HG03571 (cell line): ENCODE measurements around the gene UBL4B.
"Not testable (repeated sequence)": the region's sequence is repeated elsewhere in the genome, so short reads cannot be mapped to it uniquely, and the experiment has no call there.

ENCODE experiments used
- ATAC-seq: cut with Tn5 transposase; IDR thresholded peaks from one replicate; pipeline ENCODE4 v1.9.1; 2021; ENCODE audit not compliant: unreplicated experiment

The UBL4B gene

GRCh38 chr1:110112143-110112542 lies at the start of gene UBL4B:
Gene UBL4B (plus strand): TSS chr1:110112443. CDS start chr1:110112535, 92 bp downstream.
- no peak for ATAC-seq

- no peak for ATAC-seq
Observed at GRCh38 chr1:110062612-110063011, 49.6 kb upstream of the UBL4B start.

GRCh38 chr1:110063781-110064180 lies 48.5 kb upstream of the UBL4B start:
- no peak for ATAC-seq

GRCh38 chr1:110064576-110065337 lies 47.5 kb upstream of the UBL4B start:
- no peak for ATAC-seq

- ATAC-seq: no peak
Observed at GRCh38 chr1:110065841-110066240, 46.4 kb upstream of the UBL4B start.

GRCh38 chr1:110067479-110067892 lies 44.8 kb upstream of the UBL4B start:
- no peak for ATAC-seq

- no peak for ATAC-seq
Observed at GRCh38 chr1:110067893-110068645, 44.2 kb upstream of the UBL4B start.

GRCh38 chr1:110068646-110069403 lies 43.4 kb upstream of the UBL4B start:
- no peak for ATAC-seq

GRCh38 chr1:110069404-110070281 lies 42.6 kb upstream of the UBL4B start:
- ATAC-seq: no peak

DNA sequence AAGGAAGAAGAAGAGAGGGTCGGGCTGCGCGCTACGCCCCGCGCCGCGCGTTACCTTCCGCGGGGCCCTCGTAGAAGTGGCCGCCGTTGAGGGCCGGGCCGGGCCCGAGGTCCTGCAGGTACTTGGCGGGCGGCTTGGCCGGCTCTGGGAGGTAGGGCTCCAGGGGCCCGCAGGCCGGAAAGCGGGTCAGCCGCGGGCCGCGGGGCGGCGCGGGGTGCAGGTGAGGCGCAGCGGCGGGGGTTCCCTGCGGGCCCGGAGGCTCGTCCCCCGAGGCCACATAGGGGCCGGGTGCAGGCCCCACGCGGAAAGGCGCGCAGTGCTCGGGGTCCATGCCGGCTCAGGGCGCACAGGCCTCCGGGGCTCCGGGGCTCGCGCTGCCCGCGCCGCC lies 42.0 kb upstream of the UBL4B start:
- ATAC-seq: no peak

DNA sequence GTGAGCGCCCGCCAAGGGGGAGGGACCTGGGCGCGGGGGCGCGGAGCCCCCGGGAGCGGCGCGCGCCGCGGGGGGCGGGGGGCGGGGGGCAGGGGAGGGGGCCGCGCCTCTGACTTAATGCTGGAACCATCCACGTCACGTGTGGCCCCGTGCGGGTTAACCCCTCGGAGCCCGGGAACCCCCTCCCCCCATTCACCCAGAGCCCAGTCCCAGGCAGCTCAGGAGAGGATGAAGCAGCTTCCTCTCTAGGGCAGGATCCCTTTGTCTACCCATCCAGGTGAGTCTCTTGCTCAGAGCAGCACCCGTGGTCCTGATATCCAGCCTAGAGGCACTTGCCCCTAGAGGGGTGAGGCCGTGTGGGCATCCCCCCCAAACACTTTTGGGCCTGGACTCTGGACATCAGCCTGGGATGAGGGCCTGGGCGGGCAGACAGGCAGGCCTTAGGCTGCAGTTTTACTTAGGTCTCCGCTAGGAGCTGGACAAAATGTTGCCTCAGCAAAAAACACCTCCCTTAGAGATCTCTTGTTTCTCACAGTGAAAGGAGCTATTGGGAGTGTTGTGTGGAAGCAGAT lies 41.5 kb upstream of the UBL4B start, which contains the start of gene ALX3:
Gene ALX3, minus strand, starts transcription at position 2 of the 572 bp plus-strand sequence. CDS start 60 bp downstream, outside the sequence.
- no peak for ATAC-seq

DNA sequence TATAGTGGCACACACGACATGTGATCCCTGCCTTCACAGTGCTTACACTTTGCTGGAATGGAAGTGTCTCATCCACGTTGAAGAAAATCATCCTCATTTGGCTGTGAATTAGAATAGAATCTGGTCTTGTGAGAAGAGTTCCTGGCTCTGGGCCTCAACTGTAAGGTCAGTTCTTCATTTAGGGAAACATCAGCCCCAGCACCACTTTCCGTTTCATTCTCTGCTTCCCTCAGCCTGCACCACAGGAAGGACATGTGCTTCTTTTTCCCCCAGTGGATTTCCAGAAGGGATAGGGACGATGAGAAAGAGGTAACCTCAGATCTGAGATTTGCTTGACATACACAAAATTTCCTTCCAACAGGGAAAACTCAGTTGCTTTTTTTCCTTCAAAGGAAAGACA lies 38.1 kb upstream of the UBL4B start:
- no peak for ATAC-seq

DNA sequence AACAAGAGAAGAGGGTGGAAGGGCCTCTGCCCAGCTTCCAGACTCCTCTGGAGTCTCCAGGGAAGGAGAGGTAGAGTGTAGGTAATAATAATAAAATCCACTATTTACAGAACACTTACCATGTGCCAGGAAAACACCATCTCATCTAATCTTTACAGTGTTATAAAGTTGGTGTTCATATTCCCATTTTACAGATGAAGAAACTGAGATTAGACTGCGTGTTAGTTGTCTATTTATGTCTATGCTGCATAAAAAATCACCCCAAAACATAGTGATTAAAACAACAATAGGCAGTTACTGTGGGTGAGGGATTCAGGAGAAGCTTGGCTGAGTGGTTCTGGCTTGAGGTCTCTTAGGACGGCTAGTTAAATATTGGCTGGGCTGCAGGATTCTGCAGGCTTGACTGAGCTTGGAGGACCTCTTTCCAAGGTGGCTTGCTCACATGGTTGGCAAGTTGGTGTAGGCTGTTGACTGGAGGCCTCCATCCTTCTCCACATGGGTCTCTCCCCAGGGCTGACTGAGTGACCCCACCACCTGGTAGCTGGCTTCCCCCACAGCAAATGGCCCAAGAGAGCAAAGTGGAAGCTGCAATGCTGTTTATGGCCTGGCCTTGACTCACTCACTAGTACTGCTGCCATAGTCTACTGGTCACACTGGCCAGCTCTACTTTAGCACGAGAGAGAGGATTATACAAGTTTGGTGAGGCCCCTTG lies 35.3 kb upstream of the UBL4B start:
- no peak for ATAC-seq

DNA sequence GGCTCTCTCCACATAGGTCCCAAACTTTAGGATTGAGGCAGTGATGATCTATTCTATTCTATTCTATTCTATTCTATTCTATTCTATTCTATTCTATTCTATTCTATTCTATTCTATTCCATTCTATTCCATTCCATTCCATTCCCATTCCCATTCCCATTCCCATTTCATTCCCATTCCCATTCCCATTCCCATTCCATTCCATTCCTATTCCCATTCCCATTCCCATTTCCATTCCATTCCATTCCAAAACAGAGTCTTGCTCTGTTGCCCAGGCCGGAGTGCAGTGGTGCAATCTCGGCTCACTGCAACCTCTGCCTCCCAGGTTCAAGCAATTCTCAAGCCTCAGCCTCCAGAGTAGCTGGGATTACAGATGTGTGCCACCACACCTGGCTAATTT lies 32.2 kb upstream of the UBL4B start:
- not testable (repeated sequence) for ATAC-seq

GRCh38 chr1:110081061-110081460 lies 31.2 kb upstream of the UBL4B start:
- ATAC-seq: no peak

- no peak for ATAC-seq
Observed at GRCh38 chr1:110082477-110082876, 29.8 kb upstream of the UBL4B start.

GRCh38 chr1:110083061-110083865 lies 29.0 kb upstream of the UBL4B start:
- no peak for ATAC-seq

GRCh38 chr1:110083866-110084226 lies 28.4 kb upstream of the UBL4B start:
- no peak for ATAC-seq
